ENCODE data around the gene ZNF628.
"Not testable (repeated sequence)": the region's sequence is repeated elsewhere in the genome, so short reads cannot be mapped to it uniquely, and the experiment has no call there.

The ZNF628 gene

GRCh38 chr19:55484593-55485438 lies 8.4 kb downstream of the ZNF628 start, which contains the start of gene NAT14:
Gene NAT14 (plus strand): TSS chr19:55485188. CDS start chr19:55485709, 521 bp downstream.
- DNase-seq, result peak; percentile 21

- no peak for DNase-seq
Observed at GRCh38 chr19:55485439-55486011, 9.1 kb downstream of the ZNF628 start.

- DNase-seq, result no peak
Observed at GRCh38 chr19:55486043-55486970, 9.9 kb downstream of the ZNF628 start.

GRCh38 chr19:55486971-55487923 lies 10.8 kb downstream of the ZNF628 start:
- no peak for DNase-seq

GRCh38 chr19:55487924-55488687 lies 11.7 kb downstream of the ZNF628 start, which contains the start of gene SSC5D:
Gene SSC5D (plus strand): TSS chr19:55488436. CDS start chr19:55488590, 154 bp downstream.
- no peak for DNase-seq

- no peak for DNase-seq
Observed at GRCh38 chr19:55488986-55489710, 12.7 kb downstream of the ZNF628 start.

GRCh38 chr19:55489711-55490477 lies 13.5 kb downstream of the ZNF628 start:
- no peak for DNase-seq

GRCh38 chr19:55490478-55491432 lies 14.3 kb downstream of the ZNF628 start:
- no peak for DNase-seq

GRCh38 chr19:55491546-55492360 lies 15.3 kb downstream of the ZNF628 start:
- no peak for DNase-seq

- DNase-seq, result peak; percentile 23
Observed at GRCh38 chr19:55492362-55492944, 16.0 kb downstream of the ZNF628 start.

- no peak for DNase-seq
Observed at GRCh38 chr19:55493052-55493644, 16.7 kb downstream of the ZNF628 start.

GRCh38 chr19:55493645-55494171 lies 17.3 kb downstream of the ZNF628 start:
- no peak for DNase-seq

GRCh38 chr19:55494172-55494761 lies 17.9 kb downstream of the ZNF628 start:
- DNase-seq, result no peak

- DNase-seq, result no peak
Observed at GRCh38 chr19:55495646-55496349, 19.4 kb downstream of the ZNF628 start.

- DNase-seq, result not testable (repeated sequence)
Observed at GRCh38 chr19:55496820-55497219, 20.4 kb downstream of the ZNF628 start.
